ENCODE data around the gene CCL4L2.
"Not testable (repeated sequence)": the region's sequence is repeated elsewhere in the genome, so short reads cannot be mapped to it uniquely, and the experiment has no call there.

Gene CCL4L2

GRCh38 chr17:36210439-36211211, at the start of gene CCL4L2:
Gene CCL4L2 (plus strand): TSS chr17:36211063.
- not testable (repeated sequence) for DNase-seq

GRCh38 chr17:36168836-36169235, 42.0 kb upstream of the CCL4L2 start:
- DNase-seq: not testable (repeated sequence)

GRCh38 chr17:36176536-36176935, 34.3 kb upstream of the CCL4L2 start, which contains the start of gene TBC1D3B:
Gene TBC1D3B (minus strand): TSS chr17:36176636. CDS start chr17:36175050, 1,586 bp downstream.
- not testable (repeated sequence) for DNase-seq

GRCh38 chr17:36181446-36182175, 29.3 kb upstream of the CCL4L2 start:
- DNase-seq: not testable (repeated sequence)

GRCh38 chr17:36182176-36183000, 28.5 kb upstream of the CCL4L2 start:
- DNase-seq: no peak

- no peak for DNase-seq
These were observed 27.6 kb upstream of the CCL4L2 start for GRCh38 chr17:36183001-36183971.

GRCh38 chr17:36184023-36184765, 26.7 kb upstream of the CCL4L2 start:
- DNase-seq: no peak

GRCh38 chr17:36185416-36185815, 25.4 kb upstream of the CCL4L2 start:
- DNase-seq: no peak

- not testable (repeated sequence) for DNase-seq
These were observed 23.8 kb upstream of the CCL4L2 start for GRCh38 chr17:36186810-36187763.

- DNase-seq: not testable (repeated sequence)
These were observed 22.8 kb upstream of the CCL4L2 start for GRCh38 chr17:36187943-36188665.

GRCh38 chr17:36188891-36189306, 22.0 kb upstream of the CCL4L2 start:
- DNase-seq: no peak

- DNase-seq: not testable (repeated sequence)
These were observed 20.9 kb upstream of the CCL4L2 start for GRCh38 chr17:36189993-36190392.

GRCh38 chr17:36190549-36191330, 20.1 kb upstream of the CCL4L2 start:
- DNase-seq: not testable (repeated sequence)

GRCh38 chr17:36193216-36193775, 17.6 kb upstream of the CCL4L2 start:
- no peak for DNase-seq

- DNase-seq: not testable (repeated sequence)
These were observed 16.6 kb upstream of the CCL4L2 start for GRCh38 chr17:36194147-36194831.

GRCh38 chr17:36194832-36195433, 15.9 kb upstream of the CCL4L2 start:
- DNase-seq: not testable (repeated sequence)
